Measurements from ENCODE around the gene POLR2J2.
"Not testable (repeated sequence)": the region's sequence is repeated elsewhere in the genome, so short reads cannot be mapped to it uniquely, and the experiment has no call there.

The POLR2J2 gene

GRCh38 chr7:102667523-102667922, 3.9 kb downstream of the POLR2J2 start:
- not testable (repeated sequence) for DNase-seq

- not testable (repeated sequence) for DNase-seq
Measured at GRCh38 chr7:102666850-102667249, 4.6 kb downstream of the POLR2J2 start.

GRCh38 chr7:102664765-102665164, 6.7 kb downstream of the POLR2J2 start:
- peak in 1 of 2 experiments; percentile 12 for DNase-seq

DNA sequence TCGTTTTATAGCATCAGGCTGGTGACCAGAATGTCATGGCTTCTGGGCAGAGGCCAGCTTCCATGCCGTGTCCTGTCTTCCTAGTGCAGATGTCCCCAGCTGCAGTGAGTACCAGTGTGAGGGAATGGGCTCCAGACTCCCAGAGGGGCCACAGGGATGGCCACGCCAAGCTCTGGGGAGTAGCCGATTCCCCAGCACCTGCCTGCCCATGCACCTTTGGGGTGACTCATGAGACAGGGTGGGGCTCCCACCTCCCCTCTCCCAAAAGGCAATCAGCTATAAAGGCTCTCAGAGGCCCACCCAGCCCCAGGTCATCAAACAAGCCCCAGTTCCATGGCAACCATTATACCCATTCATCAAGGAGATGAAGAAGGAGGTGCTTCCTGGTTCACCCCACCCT, 21.5 kb downstream of the POLR2J2 start, which contains the start of gene SPDYE2B:
SPDYE2B (plus strand) TSS at position 396 of the 400 bp plus-strand sequence. CDS start 2,030 bp downstream, outside the sequence.
- DNase-seq = not testable (repeated sequence)

DNA sequence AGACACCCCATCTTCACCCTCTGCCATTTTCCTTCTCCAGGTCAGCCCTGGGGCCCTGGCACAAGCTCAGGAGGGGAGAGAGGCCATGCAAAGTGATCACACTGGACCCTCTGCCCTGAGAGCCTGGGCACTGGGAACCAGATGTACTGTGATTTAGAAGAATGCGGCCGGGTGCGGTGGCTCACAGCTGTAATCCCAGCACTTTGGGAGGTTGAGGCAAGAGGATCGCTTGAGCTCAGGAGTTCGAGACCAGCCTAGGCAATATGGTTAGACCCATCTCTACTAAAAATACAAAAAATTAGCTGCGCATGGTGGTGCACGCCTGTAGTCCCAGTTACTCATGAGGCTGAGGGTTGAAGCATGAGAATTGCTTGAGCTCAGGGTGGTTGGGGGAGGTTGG, 23.6 kb downstream of the POLR2J2 start:
- DNase-seq = peak in 1 of 2 experiments; percentile 17

DNA sequence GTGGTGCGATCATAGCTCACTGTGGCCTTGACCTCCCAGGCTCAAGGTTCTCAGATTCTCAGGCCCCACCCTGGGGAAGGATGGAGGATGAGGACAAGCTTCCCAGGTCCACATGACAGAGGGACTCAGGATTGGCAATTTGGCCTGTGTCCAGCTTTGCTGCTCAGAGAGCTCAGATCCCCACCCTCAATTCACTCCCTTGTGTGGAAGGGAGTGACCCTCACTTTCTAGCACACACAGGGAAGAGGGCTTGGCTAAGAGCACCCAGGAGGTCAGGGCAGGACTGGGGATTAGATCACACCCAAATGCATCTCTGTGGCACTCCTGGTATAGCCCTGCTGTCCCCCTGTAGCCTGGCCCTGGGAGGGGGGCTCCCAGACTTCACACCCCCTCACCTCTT, 28.1 kb downstream of the POLR2J2 start:
- not testable (repeated sequence) for DNase-seq

- DNase-seq = not testable (repeated sequence)
Measured at GRCh38 chr7:102642691-102643090, 28.8 kb downstream of the POLR2J2 start, which contains the start of gene UPK3BL1. Gene UPK3BL1 (minus strand): TSS chr7:102642791. CDS start chr7:102642741, 50 bp downstream.

DNA sequence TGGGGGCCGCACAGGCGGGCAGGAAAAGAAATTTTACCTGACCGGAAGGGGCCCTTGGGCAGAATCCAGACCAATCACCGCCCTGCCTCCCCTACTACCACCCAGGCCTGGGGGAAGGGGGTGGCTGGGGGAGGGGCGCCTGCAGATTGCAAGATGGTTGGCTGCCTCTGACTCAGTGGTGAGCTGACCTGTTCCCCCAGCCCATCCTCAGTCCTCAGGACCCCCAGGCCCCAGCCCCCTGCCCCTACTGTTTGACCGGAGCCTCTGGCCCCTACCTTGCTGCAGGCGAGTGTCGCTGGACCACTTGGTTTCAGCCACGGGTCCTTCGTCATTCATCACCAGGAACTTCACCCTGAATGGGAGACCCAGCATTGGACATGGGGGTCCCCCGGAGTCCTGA, 32.6 kb downstream of the POLR2J2 start:
- peak; percentile 19 to 25 for DNase-seq

- DNase-seq = peak in 1 of 2 experiments; percentile 12
Measured at GRCh38 chr7:102636956-102637355, 34.5 kb downstream of the POLR2J2 start.

- DNase-seq = not testable (repeated sequence)
Measured at GRCh38 chr7:102635354-102635753, 36.1 kb downstream of the POLR2J2 start.

DNA sequence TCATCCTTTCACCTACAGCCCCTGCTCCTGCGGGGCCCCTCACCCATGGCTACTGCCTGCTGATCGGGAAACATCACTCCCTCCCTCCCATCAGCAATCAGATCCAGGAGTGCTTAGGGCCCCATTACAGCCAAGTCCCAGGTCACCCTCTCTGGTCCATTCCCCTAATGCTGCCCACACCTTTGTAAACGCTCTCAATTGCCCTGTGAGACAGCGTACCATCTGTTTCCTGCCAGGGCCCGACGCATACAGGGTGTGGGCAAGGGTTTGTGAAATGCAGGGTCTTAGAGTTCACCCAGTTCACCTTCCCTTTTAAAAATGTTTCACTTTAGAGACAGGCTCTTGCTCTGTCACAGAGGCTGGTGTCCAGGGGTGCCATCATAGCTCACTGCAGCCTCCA, 37.2 kb downstream of the POLR2J2 start:
- peak in 1 of 2 experiments; percentile 11 for DNase-seq

GRCh38 chr7:102630622-102631021, 40.8 kb downstream of the POLR2J2 start:
- not testable (repeated sequence) for DNase-seq

- not testable (repeated sequence) for DNase-seq
Measured at GRCh38 chr7:102627271-102627904, 44.1 kb downstream of the POLR2J2 start.

GRCh38 chr7:102618122-102618521, 53.3 kb downstream of the POLR2J2 start:
- not testable (repeated sequence) for DNase-seq

GRCh38 chr7:102616507-102617125, 54.8 kb downstream of the POLR2J2 start, which contains the start of gene RASA4:
Gene RASA4 (minus strand): TSS chr7:102616756. CDS start chr7:102616689, 67 bp downstream.
- peak in 1 of 2 experiments; percentile 46 for DNase-seq

Data from activated T-cell treated with anti-CD3 and anti-CD28 coated beads, Interleukin-2, amount 50 U/mL, for 48 hours (primary cell).